GM23248 (cell line): ENCODE results near the gene GUCY1B1.

ENCODE experiments used
- EZH2 ChIP-seq: fragments of 200-600 bp; sonication (generic); IDR thresholded peaks from 2 replicates; pipeline ENCODE4 v1.6.1; 2018; ENCODE audit warnings: antibody characterized with exemption, mild to moderate bottlenecking; ENCODE audit not compliant: insufficient read depth, poor library complexity, severe bottlenecking
- EZH2phosphoT487 ChIP-seq: fragments of 200-600 bp; sonication (generic); IDR thresholded peaks from 2 replicates; pipeline ENCODE4 v1.6.1; 2018; ENCODE audit warnings: antibody characterized with exemption, moderate library complexity, mild to moderate bottlenecking, low read depth; ENCODE audit not compliant: insufficient read depth

DNA sequence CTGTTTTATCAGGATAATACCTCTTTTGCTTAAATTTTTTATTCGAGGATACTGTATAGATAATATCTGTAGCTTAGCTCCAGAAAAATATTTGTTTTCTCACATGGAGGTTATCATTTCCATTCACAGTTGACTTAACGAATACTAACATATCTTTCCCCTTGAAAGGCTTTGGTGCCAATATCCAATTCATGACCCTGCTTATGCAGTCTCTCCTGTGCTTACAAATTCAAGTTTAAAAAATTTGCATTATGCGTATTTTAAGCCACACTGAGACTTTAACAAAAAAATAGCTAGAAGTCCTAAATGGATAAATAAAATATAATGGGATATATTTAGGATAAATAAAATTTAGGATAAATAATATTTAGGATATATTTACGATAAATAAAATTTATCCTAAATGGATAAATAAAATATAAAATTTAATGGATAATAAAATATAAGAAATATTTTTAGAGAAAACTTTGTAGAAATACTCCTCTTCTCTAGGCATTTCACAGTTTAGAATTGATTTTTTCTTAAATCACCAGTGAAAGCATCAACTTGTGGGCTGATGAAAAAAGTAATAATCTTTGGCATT, 22.5 kb downstream of the GUCY1B1 start:
- TF ChIP-seq EZH2 (no peak), EZH2phosphoT487 (no peak)
